A549 (cell line): ENCODE results near the gene CSMD2. TPM values are rescaled to one million over a fixed set of nuclear protein-coding genes. Genes with fewer than 3 reads are reported as not detected.

ENCODE experiments used
- ATAC-seq, 2 experiments: fragments of 200-7000 bp in 1 of 2; fragments of >200 bp in 1 of 2; cut with Nextera tagmentation in 1 of 2; cut with Tn5 transposase in 1 of 2; 3 replicates each; pipeline versions ENCODE4 v1.8.0 to v1.9.1; 2018 to 2020; ENCODE audit warnings: mild to moderate bottlenecking in 1 of 2, moderate library complexity in 1 of 2
- CTCF ChIA-PET: fragments of 300-600 bp; sonication (Branson Sonifier 250); formaldehyde crosslinking; extraction: SDS; loops from one replicate; lab custom pipeline; 2021; ENCODE audit warnings: antibody characterized with exemption, inconsistent platforms; lab: Yijun Ruan, JAX
- POLR2A ChIA-PET: fragments of 350-600 bp; formaldehyde crosslinking; extraction: SDS; loops from one replicate; lab custom pipeline; 2021; ENCODE audit warnings: antibody characterized with exemption, inconsistent platforms; lab: Yijun Ruan, JAX
- DNase-seq, 2 experiments: peaks; one replicate each; pipeline versions ENCODE4 v3.0.0 to v3.0.0-alpha.2; 2011 to 2016; ENCODE audit warnings: low read depth in 1 of 2, low spot score in 1 of 2
- FAIRE-seq: peaks from 2 replicates; lab custom pipeline; 2011; peaks lifted over from hg19 to GRCh38; lab: Jason Lieb, UNC
- H3K27ac ChIP-seq, 2 experiments: fragments of >200 bp; sonication (Bioruptor Twin); formaldehyde crosslinking; 3 replicates each; pipeline ENCODE4 v1.5.1; 2016 to 2017
- H3K4me1 ChIP-seq: fragments of >200 bp; sonication (Bioruptor Twin); formaldehyde crosslinking; 3 replicates; pipeline ENCODE4 v1.6.1; 2016
- H3K4me2 ChIP-seq: fragments of >200 bp; sonication (Bioruptor Twin); formaldehyde crosslinking; 3 replicates; pipeline ENCODE4 v1.6.1; 2016
- H3K4me3 ChIP-seq: fragments of >200 bp; sonication (Bioruptor Twin); formaldehyde crosslinking; 3 replicates; pipeline ENCODE4 v1.5.1; 2016
- H3K9me3 ChIP-seq: fragments of >200 bp; sonication (Bioruptor Twin); formaldehyde crosslinking; 3 replicates; pipeline ENCODE4 v1.6.1; 2016
- BCL3 ChIP-seq: fragments of >200 bp; sonication (Bioruptor Twin); formaldehyde crosslinking; IDR thresholded peaks from 3 replicates; pipeline ENCODE4 v1.6.1; 2016
- CHD4 ChIP-seq: fragments of 200-600 bp; sonication (generic); IDR thresholded peaks from 2 replicates; pipeline ENCODE4 v1.6.1; 2016; ENCODE audit warnings: antibody characterized with exemption, mild to moderate bottlenecking, borderline replicate concordance
- EHF ChIP-seq: fragments of 250-450 bp; sonication (Bioruptor Pico); IDR thresholded peaks from 2 replicates; pipeline ENCODE4 v1.5.0; 2020; ENCODE audit warnings: mild to moderate bottlenecking
- GATA3 ChIP-seq: IDR thresholded peaks from 2 replicates; pipeline ENCODE4 v1.6.1; 2012; ENCODE audit warnings: borderline replicate concordance
- KDM1A ChIP-seq: fragments of 200-600 bp; sonication (generic); IDR thresholded peaks from 2 replicates; pipeline ENCODE4 v1.6.1; 2016; ENCODE audit warnings: low read depth, mild to moderate bottlenecking
- MAX ChIP-seq: IDR thresholded peaks from 2 replicates; pipeline ENCODE4 v1.6.1; 2012
- NFE2L2 ChIP-seq: fragments of 150-350 bp; conservative IDR thresholded peaks from 2 replicates; pipeline ENCODE4 v1.6.1; 2014; ENCODE audit warnings: low read length
- PBX3 ChIP-seq: IDR thresholded peaks from 2 replicates; pipeline ENCODE4 v1.6.1; 2012
- RCOR1 ChIP-seq: fragments of 150-350 bp; IDR thresholded peaks from 2 replicates; pipeline ENCODE4 v1.6.1; 2014; ENCODE audit warnings: antibody characterized with exemption, low read length, low read depth
- REST ChIP-seq: fragments of 200-600 bp; sonication (generic); IDR thresholded peaks from 2 replicates; pipeline ENCODE4 v1.6.1; 2016; ENCODE audit warnings: antibody characterized with exemption, mild to moderate bottlenecking, moderate library complexity
- RNF2 ChIP-seq: fragments of 200-600 bp; sonication (generic); IDR thresholded peaks from 2 replicates; pipeline ENCODE4 v1.6.1; 2016; ENCODE audit warnings: low read depth, mild to moderate bottlenecking, antibody characterized with exemption, moderate library complexity, borderline replicate concordance
- TFCP2L1 ChIP-seq: fragments of 250-450 bp; sonication (Bioruptor Pico); IDR thresholded peaks from 2 replicates; pipeline ENCODE4 v1.5.0; 2021; ENCODE audit warnings: mild to moderate bottlenecking
- ZC3H11A ChIP-seq: fragments of 450-650 bp; IDR thresholded peaks from 2 replicates; pipeline ENCODE4 v1.6.1; 2014; ENCODE audit warnings: antibody characterized with exemption, mild to moderate bottlenecking
- ZNF302 ChIP-seq: fragments of 250-450 bp; sonication (Bioruptor Pico); IDR thresholded peaks from 2 replicates; pipeline ENCODE4 v1.9.0; 2021; ENCODE audit warnings: inconsistent platforms, mild to moderate bottlenecking, moderate library complexity
- ZSCAN20 ChIP-seq: fragments of 250-450 bp; sonication (Bioruptor Pico); IDR thresholded peaks from 2 replicates; pipeline ENCODE4 v1.8.0; 2022; ENCODE audit warnings: mild to moderate bottlenecking, moderate library complexity
- WGBS: methylation state at CpG from one replicate; pipeline ENCODE4 v1.1.6; 2017; ENCODE audit errors: missing lambda C conversion rate; 5-methylcytosine and 5-hydroxymethylcytosine counted together
- polyA plus RNA-seq, 4 experiments: library from polyadenylated mRNA; depleted of rRNA in 3 of 4; stranded (reverse); fragments of >200 nt; fragmentation: RNase III in 1 of 4; extraction: RNeasy Plus Mini Kit Qiagen cat#74134 plus additional on column Dnase treatment in 1 of 4; gene quantifications; 2 replicates in 3 of 4; 3 replicates in 1 of 4; pipeline ENCODE4 v1.2.3, GENCODE V29; 2011 to 2017

CSMD2 gene
- polyA plus RNA-seq, 2 of the 4 experiments (the other 2 are of a cell fraction), result not detected

GRCh38 chr1:34007760-34008159 is 157.3 kb downstream of the CSMD2 start:
- POLR2A ChIA-PET, result no interaction called here
- ATAC-seq, result no peak
- 2% methylated on average over 2 of the region's 2 CpGs for WGBS
- no peak overlapping the region for H3K4me3 ChIP-seq
- no peaks in the 10 kb centered on the region for H3K9me3 ChIP-seq
- CTCF ChIA-PET, result no interaction called here
- H3K27ac ChIP-seq, result no peak overlapping the region
- no peak for DNase-seq
- no peaks in the 10 kb centered on the region for H3K4me1 ChIP-seq
- FAIRE-seq, result no peak
- no peak for TF ChIP-seq ZNF302 (CRISPR knock-in tag)
- no peak for TF ChIP-seq BCL3
- TF ChIP-seq, all 56 proteins: peak for 0
- H3K4me2 ChIP-seq, result no peak overlapping the region

GRCh38 chr1:34005309-34005708 is 159.7 kb downstream of the CSMD2 start:
- no peak overlapping the region for H3K4me2 ChIP-seq
- H3K4me1 ChIP-seq, result no peaks in the 10 kb centered on the region
- ATAC-seq (no peak), DNase-seq (no peak), FAIRE-seq (no peak)
- H3K27ac ChIP-seq, result no peak overlapping the region
- H3K4me3 ChIP-seq, result no peak overlapping the region
- WGBS, result 0% methylated on average over 1 of the region's 2 CpGs
- no peak for TF ChIP-seq ZSCAN20 (CRISPR knock-in tag)
- no peak for TF ChIP-seq KDM1A
- TF ChIP-seq RCOR1, result no peak
- TF ChIP-seq TFCP2L1 (CRISPR knock-in tag), result no peak
- no peak for TF ChIP-seq REST
- TF ChIP-seq PBX3, result no peak
- TF ChIP-seq RNF2, result no peak
- no peak for TF ChIP-seq ZC3H11A
- no peak for TF ChIP-seq CHD4
- TF ChIP-seq GATA3, result no peak
- TF ChIP-seq NFE2L2, result no peak
- no peak for TF ChIP-seq EHF
- TF ChIP-seq, all 56 proteins: peak for 0
- ChIA-PET CTCF (interaction anchor here (0.7 kb wide), 1 partner anchor 769 kb away, joined by 3 read pairs; no protein-coding TSS in a partner anchor), POLR2A (no interaction called here)
- no peaks in the 10 kb centered on the region for H3K9me3 ChIP-seq

- FAIRE-seq (no peak), ATAC-seq (no peak), DNase-seq (no peak)
- Histone ChIP-seq H3K9me3 (no peaks in the 10 kb centered on the region), H3K4me2 (no peak overlapping the region), H3K4me3 (no peak overlapping the region), H3K27ac (no peak overlapping the region), H3K4me1 (no peaks in the 10 kb centered on the region)
- TF ChIP-seq BCL3 (no peak), REST (no peak), MAX (no peak)
- ChIA-PET CTCF (no interaction called here), POLR2A (no interaction called here)
- WGBS, result 0% methylated on average over 2 of the region's 2 CpGs
Observed at GRCh38 chr1:34002810-34003209, 162.2 kb downstream of the CSMD2 start.
